GM18867 (cell line): ENCODE measurements around the gene SLC6A20.

ENCODE experiments used
- ATAC-seq: cut with Tn5 transposase; IDR thresholded peaks from one replicate; pipeline ENCODE4 v1.9.1; 2021; ENCODE audit warnings: mild to moderate bottlenecking, moderate library complexity; ENCODE audit not compliant: unreplicated experiment

Gene SLC6A20

GRCh38 chr3:45779746-45780735 lies 16.3 kb downstream of the SLC6A20 start:
- no peak for ATAC-seq

DNA sequence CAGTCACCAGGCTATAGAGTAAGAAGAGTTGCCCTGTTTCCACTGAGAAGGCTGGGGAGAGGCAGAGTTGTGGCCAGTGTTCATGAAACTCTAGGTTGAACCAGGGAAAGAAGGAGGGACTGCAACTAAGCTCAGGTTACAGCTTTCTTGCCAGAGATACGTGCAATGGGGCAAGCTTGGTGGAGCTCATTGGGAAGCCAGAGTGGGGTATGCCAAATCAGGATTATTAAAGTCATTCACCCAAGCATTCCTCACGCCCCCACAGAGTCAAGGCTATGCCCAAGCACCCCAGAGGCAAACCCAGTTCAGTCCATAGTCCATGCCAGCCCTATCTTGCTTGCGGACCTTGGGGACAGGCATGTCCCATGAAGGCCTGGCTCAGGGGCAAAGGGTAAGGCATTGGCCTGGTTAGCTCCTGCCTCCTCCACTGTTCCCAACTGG lies 17.6 kb downstream of the SLC6A20 start:
- ATAC-seq = no peak

GRCh38 chr3:45777746-45778386 lies 18.5 kb downstream of the SLC6A20 start:
- ATAC-seq = no peak

DNA sequence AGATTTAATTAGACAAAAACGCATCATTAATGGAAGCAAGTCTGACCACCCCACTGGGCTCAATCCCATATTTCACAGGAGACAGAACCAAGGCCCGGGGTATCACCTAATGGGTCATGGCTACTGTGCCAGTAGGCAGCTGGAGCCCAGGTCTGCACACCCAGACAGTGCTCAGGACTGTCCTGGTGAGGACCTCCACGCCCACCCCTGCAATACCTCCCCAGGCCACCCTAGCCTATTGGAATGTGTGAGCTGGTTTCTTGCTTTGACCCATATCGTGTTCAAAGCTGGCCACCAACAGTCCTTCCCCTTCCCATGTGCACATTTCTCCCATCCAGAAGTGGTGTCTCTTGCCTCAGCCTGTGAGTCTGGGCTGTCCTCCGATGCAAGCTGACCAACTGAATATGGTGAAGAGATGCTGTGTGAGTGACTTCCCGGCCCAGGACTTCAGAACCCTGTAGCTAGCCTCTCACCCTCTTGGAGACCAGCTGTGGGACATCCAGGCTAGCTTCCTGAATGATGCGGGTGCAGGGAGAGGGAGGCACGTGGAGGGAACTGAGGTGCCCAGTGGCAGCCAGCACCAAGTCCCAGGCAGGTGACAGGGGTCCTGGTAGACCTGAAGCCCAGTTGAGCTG lies 19.1 kb downstream of the SLC6A20 start:
- ATAC-seq = no peak

GRCh38 chr3:45776611-45777010 lies 19.7 kb downstream of the SLC6A20 start:
- no peak for ATAC-seq

- ATAC-seq = no peak
Observed at GRCh38 chr3:45776301-45776595, 20.1 kb downstream of the SLC6A20 start.

DNA sequence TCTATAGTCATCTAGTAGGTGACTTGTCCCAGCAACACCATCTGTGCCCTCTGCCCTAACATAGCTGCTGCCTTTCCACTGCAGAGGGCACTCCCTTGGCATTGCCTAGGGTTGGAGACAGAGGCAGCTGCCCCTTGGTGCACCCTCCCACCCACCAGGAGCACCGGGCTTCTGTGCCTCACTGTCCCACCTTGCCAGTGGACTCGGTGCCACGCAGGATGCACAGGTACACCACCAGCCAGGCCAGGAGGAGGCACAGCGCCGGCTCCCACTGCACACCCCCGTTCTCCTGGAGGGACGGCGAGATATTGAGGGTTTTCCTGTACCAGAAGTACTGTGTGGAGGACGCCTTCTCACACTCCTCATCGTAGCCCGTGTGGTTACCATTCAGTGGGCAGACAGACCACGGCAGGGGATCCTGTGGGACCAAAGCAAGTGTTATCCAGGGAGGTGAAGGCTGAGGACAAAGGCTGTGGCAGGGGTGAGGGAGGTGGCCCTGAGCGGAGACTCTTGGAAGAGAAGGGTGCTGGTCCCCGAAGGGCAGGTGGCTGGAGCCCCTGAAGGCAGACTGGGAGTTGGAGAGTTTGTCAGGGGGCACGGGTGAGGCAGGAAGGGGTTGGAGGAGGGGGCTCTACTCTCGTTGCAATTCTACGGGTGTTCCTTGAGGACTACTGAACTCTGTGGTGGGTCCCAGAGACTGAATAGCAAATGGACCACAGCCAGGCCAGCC lies 20.6 kb downstream of the SLC6A20 start:
- ATAC-seq = no peak

DNA sequence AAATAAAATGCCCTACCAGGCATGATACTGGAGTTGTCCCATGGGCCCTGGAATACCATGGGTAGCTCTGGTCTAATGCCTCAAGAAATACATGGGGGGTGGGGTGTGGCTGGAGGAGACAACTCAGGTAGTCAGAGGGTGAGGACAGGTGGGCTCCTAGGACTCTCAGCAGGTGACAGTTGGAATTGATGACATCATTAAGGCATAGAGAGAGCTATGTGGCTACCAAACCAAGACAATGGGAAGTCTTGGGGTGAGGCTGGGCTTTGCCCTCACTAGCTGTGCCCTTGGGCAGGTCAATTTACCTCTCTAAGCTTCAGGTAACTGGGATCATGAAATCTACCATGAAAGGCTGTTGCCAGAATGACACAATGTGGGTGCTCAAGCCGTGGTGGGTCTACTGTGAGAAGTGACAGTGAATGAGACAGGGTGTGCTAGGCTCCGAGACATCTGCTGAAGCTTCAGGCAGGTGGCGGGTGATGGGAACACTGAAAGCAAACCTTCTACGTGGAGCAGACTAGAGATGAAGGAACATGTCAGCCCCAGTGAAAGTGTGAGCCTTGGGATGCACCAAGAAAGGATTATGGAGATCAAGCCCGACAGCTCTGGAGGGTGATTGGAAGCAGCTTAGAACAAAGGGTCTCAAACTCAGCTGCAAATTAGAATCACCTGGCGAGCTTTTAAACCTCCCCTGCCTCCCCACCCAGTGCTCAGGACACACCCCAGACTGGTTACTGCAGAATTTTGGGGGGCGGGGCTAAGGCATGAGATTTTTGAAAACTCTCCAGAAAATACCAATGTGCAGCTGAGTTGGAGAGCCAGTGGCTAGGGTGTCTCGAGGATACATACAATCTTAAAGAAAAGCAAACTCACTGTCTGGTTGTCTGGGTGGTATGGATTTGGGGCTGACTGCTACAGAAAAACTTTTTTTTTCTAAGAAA lies 21.5 kb downstream of the SLC6A20 start:
- no peak for ATAC-seq

- ATAC-seq = no peak
Observed at GRCh38 chr3:45773714-45774449, 22.5 kb downstream of the SLC6A20 start.

DNA sequence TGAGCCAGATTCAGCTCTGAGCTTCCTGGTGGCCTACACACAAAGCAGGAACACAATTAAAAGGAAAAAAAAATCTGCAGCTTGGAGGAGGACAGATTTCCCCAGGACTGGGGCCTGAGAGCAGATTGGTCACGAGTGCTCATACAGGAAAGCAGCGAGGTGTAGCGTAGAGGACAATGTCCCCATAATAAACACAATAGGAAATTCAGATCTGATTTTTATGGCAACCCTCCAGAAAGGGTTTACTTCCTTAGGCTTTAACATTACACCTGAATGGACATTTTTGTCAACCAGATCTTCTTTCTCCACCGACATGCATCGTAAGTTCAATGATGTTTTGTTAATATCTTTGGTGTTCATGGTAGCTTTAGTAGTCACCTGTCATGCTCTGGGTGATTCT lies 23.3 kb downstream of the SLC6A20 start:
- no peak for ATAC-seq

- ATAC-seq = no peak
Observed at GRCh38 chr3:45772341-45773035, 23.8 kb downstream of the SLC6A20 start.

- no peak for ATAC-seq
Observed at GRCh38 chr3:45771831-45772230, 24.5 kb downstream of the SLC6A20 start.

DNA sequence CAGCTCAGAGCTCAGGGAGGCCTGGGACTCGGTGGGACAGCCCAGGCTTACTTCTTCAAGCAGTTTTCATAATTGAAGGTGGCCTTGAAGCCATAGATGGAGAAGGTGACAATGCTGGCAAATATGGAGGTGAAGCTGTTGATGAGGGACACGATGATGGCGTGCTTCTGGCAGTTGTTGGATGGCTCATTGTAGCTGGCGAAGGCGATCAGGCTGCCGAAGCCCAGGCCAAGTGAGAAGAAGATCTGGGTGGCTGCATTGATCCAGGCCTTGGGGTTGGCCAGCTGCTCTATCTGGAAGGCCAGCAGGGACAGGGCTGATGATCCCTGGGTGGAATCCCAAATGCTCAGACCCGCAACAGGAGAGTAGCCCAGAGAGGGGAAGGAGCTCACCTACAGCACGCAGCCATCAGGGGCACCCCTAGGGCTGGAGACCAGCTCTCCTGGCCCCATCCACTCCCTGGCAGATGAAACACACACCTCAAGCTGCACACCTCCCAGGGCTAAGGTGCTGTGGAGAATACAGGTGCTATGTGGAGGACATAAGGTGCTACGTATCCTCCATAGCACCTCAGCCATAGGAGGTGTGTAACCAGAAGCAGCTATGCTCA lies 25.1 kb downstream of the SLC6A20 start:
- ATAC-seq = no peak

DNA sequence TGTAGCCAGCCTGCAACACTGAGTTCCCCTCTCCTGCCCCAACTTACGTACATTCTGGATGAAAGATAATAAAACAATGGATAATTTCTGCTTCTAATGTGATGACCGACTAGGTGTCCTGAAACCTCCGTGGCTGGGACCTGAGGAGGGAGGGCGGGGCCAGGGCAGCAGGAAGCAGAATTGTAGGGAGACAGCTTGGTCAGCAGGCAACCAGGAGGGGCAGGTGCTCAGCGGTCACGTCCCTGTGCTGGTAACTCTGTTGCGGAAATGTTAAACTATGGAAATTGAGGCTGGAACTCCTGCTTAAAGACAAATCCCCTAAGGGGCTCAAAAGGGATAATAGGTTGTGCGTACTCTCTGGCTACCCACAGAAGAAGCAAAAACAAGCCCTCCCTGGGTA lies 30.4 kb downstream of the SLC6A20 start:
- ATAC-seq = no peak

- ATAC-seq = no peak
Observed at GRCh38 chr3:45765266-45765851, 31.0 kb downstream of the SLC6A20 start.

GRCh38 chr3:45763303-45763675 lies 33.0 kb downstream of the SLC6A20 start:
- no peak for ATAC-seq

DNA sequence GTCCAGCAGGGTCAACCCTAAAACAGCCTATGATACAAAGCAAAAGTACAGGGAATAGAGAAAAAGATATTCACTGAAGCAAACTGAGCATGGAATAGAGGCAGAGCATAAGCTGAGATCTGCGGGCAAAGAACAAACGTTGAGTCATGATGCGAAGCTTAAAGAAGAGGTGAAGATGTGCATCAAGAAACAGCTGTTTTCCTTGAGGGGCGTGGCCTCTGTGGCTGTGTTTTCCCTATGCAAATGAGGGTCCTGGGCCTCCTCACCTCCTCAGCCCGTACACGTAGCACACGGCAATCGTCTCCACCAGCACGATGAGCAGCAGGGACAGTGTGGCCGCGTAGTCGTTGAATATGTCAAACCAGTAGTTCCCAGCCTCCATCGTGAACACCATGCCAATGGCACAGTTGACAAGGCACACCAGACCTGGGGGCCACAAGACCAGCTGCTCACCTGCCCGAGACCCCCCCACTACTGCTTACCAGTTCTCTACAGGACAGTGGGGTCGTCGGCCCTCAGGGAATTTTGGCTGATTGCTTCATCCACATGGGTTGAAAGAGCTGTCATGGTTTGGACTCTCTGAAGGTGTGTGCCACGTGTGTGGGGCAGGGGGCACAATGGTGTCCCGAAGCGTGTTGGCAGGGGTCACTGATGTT lies 33.6 kb downstream of the SLC6A20 start:
- no peak for ATAC-seq

DNA sequence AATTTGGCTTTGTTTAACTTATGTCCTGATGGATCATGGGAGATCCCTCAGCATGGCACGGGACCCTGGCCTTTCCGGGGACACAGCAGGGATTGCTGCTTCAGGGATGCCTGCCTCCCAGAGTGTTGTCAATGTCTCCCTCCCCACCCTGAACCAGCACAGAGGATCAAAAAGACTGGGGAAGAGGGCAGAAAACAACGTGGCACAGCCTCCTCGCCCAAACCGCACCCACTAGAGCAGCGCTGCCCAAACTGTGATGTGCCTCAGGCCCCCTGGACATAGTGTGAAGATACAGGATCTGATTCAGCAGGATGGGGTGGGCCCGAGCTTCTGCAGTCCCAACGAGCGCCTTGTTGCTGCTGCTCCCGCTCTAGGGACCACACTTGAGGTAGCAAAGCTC lies 34.5 kb downstream of the SLC6A20 start:
- no peak for ATAC-seq
